Measurements from ENCODE around the gene HOXD4. TPM values are rescaled to one million over a fixed set of nuclear protein-coding genes. Genes with fewer than 3 reads are reported as not detected.

Gene HOXD4
- total and polyA plus RNA-seq, 2 of the 4 experiments (the other 2 are of a cell fraction) = not detected

DNA sequence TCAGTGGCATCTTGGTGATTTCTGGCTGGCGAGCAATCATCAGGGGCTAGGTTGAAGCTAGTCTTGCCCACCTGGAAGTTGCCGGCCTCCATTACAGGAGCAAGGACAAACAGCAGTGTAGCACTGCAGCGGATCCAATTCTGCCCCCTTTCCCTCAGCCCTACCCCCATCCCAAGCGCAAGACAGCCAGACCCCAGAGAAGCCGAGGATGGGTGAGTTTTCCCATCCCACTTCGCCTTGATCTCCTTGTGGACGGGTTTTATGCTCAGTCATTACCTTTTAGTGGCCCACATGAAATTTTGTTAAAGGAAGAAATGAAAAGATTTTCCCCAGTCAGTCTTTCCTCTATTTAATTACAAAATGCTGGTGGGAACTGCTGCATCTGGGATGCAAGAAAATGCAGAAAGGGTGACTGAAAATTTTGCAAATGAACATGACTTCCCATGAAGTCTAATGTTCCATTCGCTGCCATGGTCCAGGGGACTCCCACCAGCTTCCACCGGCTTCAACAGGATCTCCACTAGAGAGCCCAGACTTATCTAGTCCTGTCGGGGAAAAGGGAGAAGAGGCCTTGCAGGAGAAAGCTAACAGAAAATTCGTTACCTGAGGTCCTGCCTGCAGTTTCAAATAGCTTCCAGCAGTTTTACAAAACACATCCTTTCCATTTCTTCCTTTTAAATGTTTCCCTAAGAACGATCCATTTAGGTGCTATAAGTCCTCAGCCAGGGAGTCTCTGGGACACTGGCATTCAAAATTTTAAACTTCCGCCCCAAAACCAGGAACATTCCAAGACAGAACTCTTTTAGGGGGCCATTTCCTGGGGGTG lies 30.8 kb upstream of the HOXD4 start:
- Histone ChIP-seq H4K5ac (ENCODE audit: low read depth, low read length) (no peak overlapping the region), H2BK120ac (ENCODE audit: low read depth, low read length) (no peak overlapping the region), H4K8ac (ENCODE audit: low read depth in 2 of 2, low read length in 2 of 2) (no peak overlapping the region), H3K9me1 (ENCODE audit: insufficient read depth, low read length) (no peaks in the 10 kb centered on the region), H2AK5ac (ENCODE audit: low read depth, low read length) (no peak overlapping the region), H4K91ac (ENCODE audit: insufficient read depth, low read depth, low read length) (no peak overlapping the region), H2BK5ac (ENCODE audit: low read depth, low read length, poor library complexity, severe bottlenecking) (no peak overlapping the region), H3K14ac (replicated peaks; ENCODE audit: low read depth, low read length) (no peak overlapping the region), H3K18ac (ENCODE audit: low read depth, low read length) (no peak overlapping the region), H3K4me3 (ENCODE audit: insufficient read depth, low read depth, low read length) (no peak overlapping the region), H3K36me3 (ENCODE audit: control insufficient read depth, insufficient read depth, low read length) (no peaks in the 10 kb centered on the region), H2BK20ac (ENCODE audit: low read depth, low read length) (no peak overlapping the region), H3K9ac (ENCODE audit: low read depth, low read length) (no peak overlapping the region), H3K4me2 (ENCODE audit: low read depth, low read length) (no peak overlapping the region), H3K4ac (ENCODE audit: low read depth, low read length) (no peak overlapping the region), H2AFZ (replicated peaks; ENCODE audit: low read length, poor library complexity) (no peak overlapping the region), H3K4me1 (ENCODE audit: control insufficient read depth, insufficient read depth, low read length) (no peaks in the 10 kb centered on the region), H3K27ac (ENCODE audit: insufficient read depth, low read length) (no peak overlapping the region), H3K56ac (ENCODE audit: extremely low read depth, insufficient read depth, low read length) (no peak overlapping the region), H2BK15ac (ENCODE audit: low read depth, low read length) (no peak overlapping the region), H2AK9ac (replicated peaks; ENCODE audit: low read depth, low read length, poor library complexity) (no peak overlapping the region), H3K79me1 (ENCODE audit: low read depth in 1 of 2, low read length in 2 of 2) (no peaks in the 10 kb centered on the region), H3K23ac (ENCODE audit: low read depth, low read length) (no peak overlapping the region), H3K9me3 (ENCODE audit: control insufficient read depth, insufficient read depth, low read length) (peaks cover 15% of the 10 kb centered on the region), H4K20me1 (ENCODE audit: insufficient read depth, low read length) (no peaks in the 10 kb centered on the region; the same call in 1 of the 2 replicates), H3K27me3 (ENCODE audit: control insufficient read depth, insufficient read depth, low read length) (peaks cover 98% of the 10 kb centered on the region)
- ChIA-PET CTCF (interaction anchor here (1.5 kb wide), 1 partner anchor 11 kb away, joined by 3 read pairs; no protein-coding TSS in a partner anchor), POLR2A (ENCODE audit: unreplicated experiment) (no interaction called here)
- dilution Hi-C loops (cut with HindIII; ENCODE audit: low sequenced_read_pairs, unreplicated experiment) (no loop called here), intact Hi-C loops (cut with micrococcal nuclease) (no loop called here), in situ Hi-C loops (cut with MboI; ENCODE audit: low sequenced_read_pairs) (loop anchor here (10.0 kb wide), 2 partner anchors 334 to 1034 kb away; no protein-coding TSS in a partner anchor)
- ATAC-seq (ENCODE audit: low read depth) (no peak), DNase-seq (no peak)
- WGBS, 2 experiments (ENCODE audit: extremely low coverage in 2 of 2, insufficient read length in 1 of 2) = 0% methylated on average over 1 of the region's 13 CpGs; no CpG with 5 or more reads in 1 of the 2 experiments
- TF ChIP-seq FOS (IDR thresholded peaks at IDR 0.05; ENCODE audit: low read depth, low read length) (no peak), SMC3 (IDR thresholded peaks at IDR 0.05; ENCODE audit: low read depth, low read length) (no peak), MXI1 (IDR thresholded peaks at IDR 0.05; ENCODE audit: borderline replicate concordance, low read depth, low read length) (no peak), RCOR1 (IDR thresholded peaks at IDR 0.05; ENCODE audit: insufficient replicate concordance, low read length) (no peak), POLR2A (IDR thresholded peaks at IDR 0.05; ENCODE audit: low read depth, low read length) (no peak), MAZ (IDR thresholded peaks at IDR 0.05; ENCODE audit: borderline replicate concordance, low read depth, low read length) (no peak), NFE2L2 (IDR thresholded peaks at IDR 0.05; ENCODE audit: low read depth, low read length) (no peak), RFX5 (IDR thresholded peaks at IDR 0.05; ENCODE audit: low read depth, low read length) (no peak), MAFK (IDR thresholded peaks at IDR 0.05; ENCODE audit: low read depth, low read length) (no peak), CEBPB (IDR thresholded peaks at IDR 0.05; ENCODE audit: low read depth, low read length) (no peak)
- TF ChIP-seq, protein P1, sequence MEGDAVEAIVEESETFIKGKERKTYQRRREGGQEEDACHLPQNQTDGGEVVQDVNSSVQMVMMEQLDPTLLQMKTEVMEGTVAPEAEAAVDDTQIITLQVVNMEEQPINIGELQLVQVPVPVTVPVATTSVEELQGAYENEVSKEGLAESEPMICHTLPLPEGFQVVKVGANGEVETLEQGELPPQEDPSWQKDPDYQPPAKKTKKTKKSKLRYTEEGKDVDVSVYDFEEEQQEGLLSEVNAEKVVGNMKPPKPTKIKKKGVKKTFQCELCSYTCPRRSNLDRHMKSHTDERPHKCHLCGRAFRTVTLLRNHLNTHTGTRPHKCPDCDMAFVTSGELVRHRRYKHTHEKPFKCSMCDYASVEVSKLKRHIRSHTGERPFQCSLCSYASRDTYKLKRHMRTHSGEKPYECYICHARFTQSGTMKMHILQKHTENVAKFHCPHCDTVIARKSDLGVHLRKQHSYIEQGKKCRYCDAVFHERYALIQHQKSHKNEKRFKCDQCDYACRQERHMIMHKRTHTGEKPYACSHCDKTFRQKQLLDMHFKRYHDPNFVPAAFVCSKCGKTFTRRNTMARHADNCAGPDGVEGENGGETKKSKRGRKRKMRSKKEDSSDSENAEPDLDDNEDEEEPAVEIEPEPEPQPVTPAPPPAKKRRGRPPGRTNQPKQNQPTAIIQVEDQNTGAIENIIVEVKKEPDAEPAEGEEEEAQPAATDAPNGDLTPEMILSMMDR (conservative IDR thresholded peaks at IDR 0.05; ENCODE audit: low read depth, low read length) = no peak
- TF ChIP-seq, protein P2, sequence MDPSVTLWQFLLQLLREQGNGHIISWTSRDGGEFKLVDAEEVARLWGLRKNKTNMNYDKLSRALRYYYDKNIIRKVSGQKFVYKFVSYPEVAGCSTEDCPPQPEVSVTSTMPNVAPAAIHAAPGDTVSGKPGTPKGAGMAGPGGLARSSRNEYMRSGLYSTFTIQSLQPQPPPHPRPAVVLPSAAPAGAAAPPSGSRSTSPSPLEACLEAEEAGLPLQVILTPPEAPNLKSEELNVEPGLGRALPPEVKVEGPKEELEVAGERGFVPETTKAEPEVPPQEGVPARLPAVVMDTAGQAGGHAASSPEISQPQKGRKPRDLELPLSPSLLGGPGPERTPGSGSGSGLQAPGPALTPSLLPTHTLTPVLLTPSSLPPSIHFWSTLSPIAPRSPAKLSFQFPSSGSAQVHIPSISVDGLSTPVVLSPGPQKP (IDR thresholded peaks at IDR 0.05; ENCODE audit: borderline replicate concordance, low read depth, low read length) = no peak
- BruUV-seq (replicated peaks) = no TSS peak
